Ecto neural progenitor cell (in vitro differentiated cells): ENCODE measurements around the gene DCUN1D4.
A peak's percentile ranks its signal among the peaks of the same experiment; 100 is the strongest.

ENCODE experiments used
- DNase-seq: peaks from one replicate; pipeline ENCODE4 v3.0.0-alpha.2; 2018; ENCODE audit warnings: low spot score

The DCUN1D4 gene

DNA sequence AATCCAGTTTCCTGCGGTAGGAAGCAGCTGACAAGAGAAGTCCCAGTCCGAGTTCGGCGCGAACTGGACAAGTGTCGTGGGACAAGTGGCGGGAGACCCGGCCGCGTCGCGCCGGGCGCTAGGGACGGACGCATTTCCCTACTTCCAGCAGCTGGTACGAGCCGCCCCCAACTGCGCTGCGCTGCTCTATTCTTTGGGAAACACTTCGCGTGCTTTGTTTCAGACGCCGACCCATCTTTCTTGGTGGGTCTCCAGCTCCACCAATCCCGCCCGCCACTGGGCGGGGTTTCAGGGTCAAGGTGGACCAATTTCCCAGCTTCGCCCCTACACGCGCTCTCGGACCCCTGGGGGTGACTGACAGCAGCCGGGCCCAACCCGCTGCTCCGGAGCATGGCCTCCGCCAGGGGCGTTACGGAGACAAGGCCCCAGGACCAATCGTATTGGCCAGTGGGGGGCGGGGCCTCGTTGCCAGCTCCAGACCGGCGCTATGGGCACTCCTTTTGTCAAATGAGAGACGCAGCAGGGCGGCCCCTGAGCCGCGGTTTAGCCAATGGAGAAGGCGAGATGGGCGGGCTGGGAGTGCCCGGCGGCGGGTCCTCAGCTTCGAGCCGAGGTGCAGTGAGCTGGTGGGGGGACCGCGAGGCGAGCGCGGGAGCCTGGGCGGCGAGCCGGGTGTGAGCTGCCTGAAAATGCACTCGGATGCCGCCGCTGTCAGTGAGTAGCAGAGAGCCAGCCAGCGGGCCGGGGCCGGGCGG, at the start of gene DCUN1D4:
Gene DCUN1D4 (plus strand): TSS at position 600 of the 755 bp plus-strand sequence. CDS start 90 bp downstream, at position 690.
- DNase-seq: peak; percentile 99

DNA sequence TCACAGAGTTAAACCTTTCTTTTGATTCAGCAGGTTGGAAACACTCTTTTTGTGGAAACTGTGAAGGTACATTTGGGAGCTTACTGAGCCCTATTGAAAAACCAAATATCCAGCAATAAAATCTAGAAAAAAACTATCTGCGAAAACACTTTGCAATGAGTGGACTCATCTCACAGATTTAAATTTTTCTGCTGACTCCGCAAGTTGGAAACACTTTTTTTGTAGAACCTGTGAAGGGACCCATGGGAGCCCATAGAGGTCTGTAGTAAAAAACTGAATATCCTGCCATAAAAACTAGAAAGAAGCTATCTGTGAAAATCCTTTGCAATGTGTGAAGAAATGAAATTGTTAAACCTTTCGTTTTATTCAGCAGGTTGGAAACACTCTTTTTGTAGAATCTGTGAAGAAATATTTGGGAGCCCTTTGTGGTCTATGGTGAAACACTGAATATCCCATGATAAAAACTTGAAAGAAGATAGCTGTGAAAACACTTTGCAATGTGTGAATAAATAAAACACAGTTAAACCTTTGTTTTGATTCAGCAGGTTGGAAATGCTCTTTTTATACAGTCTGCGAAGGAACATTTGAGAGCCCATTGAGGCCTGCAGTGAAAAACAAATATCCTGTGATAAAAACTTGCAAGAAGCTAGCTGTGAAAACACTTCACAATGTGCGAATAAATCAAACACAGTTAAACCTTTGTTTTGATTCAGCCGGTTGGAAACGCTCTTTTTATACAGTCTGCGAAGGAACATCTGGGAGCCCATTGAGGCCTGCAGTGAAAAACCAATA, 22.3 kb upstream of the DCUN1D4 start:
- DNase-seq: no peak

DNA sequence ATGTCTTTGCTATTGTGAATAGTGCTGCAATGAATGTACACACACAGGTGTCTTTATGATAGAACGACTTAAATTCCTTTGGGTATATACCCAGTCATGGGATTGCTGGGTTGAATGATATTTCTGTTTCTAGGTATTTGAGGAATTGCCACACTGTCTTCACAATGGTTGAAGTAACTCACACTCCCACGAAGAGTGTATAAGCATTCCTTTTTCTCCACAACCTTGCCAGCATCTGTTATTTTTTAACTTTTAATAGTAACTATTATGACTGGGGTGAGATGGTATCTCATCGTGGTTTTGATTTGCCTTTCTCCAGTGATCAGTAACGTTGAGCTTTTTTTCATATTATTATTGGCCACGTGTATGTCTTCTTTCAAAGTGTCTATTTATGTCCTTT, 17.6 kb upstream of the DCUN1D4 start:
- DNase-seq: no peak

DNA sequence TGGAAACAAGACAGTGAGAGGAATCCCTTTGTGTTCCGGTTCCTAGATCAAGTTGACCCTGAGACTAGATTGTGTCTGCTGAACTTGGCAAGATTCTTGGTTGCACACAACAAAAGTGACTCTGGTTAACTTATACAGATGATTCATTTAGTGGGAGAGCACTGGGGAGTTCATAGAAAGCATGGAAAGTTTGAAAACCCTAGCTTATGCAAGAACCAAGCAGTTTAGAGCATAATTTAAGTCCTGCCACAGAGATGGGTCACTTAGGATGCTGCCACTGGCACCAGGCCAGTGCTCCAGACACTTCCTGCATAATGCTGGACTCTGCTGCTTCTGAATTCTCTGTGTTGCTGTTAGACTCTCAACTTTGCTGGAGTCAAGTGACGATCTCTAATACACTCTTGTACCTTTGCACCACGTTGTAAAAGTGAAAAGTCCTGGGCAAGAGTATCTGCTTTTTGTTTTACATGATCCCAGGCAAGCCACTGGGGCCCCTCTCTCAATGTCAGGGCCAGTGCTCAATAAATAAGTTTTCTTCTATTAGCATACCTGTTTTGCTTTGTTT, 12.7 kb upstream of the DCUN1D4 start:
- DNase-seq: no peak

DNA sequence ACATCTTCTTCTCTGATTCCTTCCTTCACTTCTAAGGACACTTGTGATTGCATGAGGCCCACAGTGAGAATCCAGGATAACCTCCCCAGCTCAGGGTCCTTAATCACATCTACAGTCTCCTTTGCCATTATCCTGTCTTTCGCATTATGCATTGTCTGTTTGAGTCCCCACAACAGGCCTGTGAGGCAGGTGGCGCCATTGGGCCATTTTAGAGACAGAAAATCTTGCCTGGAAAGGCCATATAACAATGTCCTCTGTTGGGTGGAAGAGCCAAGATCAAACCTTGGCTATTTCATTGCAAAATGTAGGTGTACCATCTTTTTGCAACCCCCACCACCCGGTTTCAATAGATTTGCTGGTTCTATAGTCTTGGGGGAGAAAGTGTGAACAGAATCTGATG, 11.8 kb upstream of the DCUN1D4 start:
- peak; percentile 66 for DNase-seq

DNA sequence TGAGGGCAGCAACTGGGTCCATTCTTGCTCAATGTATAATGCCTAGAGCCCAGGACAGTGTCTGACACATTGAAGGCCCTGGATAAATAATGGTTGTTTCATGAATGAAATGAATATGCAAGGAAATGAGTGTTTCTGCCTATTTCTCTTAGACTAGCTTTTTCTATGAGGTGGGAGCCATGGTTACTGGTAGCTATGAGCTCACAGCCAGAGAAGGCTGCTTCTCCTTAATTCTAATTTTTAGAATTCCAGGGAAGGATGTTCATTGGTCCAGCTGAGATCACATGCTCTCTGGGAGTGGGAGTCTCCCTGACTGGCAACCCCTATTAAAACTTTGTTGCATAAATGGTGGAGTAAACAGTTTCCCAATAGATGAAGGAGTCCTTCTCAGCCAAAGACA, 9.7 kb upstream of the DCUN1D4 start:
- DNase-seq: no peak

DNA sequence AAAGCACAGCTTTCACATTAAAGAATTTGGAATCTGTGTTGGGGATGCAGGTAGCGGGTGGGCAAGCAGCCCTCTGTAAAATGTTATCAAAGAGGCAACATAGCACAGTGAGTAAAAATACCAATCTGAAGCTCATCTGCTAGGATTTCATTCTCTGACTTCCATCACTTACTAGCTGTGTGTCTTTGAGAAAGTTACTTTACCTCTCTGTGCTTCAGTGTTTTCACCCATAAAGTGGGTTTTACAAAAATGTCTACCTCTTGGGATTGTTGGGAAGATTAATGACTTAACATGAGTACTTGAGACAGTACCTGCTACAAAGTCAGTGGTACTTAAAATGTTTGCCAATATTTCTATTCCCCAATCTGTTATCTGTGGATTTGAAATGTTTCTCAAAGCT, 7.9 kb upstream of the DCUN1D4 start:
- DNase-seq: no peak

DNA sequence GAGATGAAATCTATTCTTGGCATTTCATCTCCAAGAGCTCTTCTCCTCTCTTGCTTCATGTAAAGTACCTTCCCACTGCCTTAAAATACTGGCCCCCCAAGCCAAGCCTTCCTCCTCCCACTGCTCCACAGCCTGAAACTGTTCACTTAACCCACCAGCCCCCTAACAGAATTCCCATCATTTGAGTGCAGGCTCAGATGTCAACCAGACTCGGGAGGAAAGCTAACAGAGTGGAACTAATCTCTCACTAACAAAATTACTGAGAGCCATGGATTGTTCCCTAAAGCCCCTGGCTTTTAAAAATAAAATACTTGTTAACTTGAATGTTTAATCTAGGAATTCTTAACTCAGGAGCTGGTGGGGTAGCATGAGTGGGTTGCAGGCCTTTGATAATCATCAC, 7.1 kb upstream of the DCUN1D4 start:
- DNase-seq: no peak

DNA sequence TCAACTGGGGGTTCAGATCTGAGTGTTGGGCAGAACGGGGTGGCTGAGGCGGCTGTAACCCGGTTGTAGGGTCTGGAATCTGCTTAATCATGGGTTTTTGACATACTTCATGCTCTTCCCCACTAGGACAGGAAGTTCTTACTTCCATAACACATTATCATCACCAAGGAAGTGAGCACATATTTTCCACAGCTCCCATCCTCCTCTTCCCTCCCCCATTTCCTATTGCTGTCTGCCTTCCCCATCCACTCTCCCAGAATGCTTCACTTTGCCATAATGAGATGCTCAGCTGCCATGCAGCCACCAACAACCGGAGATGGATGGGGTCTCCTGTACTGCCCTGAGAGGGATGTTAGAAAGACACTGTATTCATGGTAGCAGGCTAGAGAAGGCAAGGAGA, 6.4 kb upstream of the DCUN1D4 start:
- no peak for DNase-seq

DNA sequence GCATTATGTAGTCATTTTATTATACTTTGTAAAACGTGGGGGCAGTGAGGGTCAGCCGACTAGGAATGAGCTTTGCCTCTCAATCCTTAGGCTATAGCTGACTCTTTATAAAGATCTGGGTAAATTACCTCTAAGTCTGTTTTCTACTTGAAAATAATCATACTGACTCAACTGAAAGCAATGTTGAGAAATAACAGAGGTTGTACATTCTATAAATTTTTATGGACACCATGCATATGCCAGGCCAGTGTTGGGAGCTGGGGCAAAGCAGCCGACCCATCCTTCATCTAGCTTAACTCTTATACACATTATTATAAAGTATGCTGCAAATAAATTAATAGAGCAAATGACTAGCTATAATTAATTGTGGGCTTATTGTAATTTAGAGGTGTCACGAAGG, 2.2 kb upstream of the DCUN1D4 start:
- DNase-seq: no peak

DNA sequence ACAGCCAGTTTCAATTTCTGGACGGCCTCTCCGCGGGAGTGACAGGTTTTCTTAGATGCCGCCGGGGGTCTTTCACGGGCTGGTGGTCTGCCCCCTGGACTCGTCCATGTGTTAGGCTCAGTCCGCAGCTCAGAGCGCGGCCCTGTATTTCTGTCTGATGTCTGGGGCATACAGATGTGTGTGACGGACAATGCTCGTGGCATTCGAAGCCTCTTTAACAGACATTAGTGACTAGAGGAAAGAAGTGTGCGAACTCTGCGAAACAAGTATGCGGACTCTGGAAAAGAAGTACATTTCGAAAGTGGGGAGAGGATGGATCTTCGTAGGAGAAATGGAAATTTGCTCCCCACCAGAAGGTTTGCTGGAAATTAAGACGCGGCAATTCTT, 793 bp upstream of the DCUN1D4 start:
- DNase-seq: peak; percentile 53

DNA sequence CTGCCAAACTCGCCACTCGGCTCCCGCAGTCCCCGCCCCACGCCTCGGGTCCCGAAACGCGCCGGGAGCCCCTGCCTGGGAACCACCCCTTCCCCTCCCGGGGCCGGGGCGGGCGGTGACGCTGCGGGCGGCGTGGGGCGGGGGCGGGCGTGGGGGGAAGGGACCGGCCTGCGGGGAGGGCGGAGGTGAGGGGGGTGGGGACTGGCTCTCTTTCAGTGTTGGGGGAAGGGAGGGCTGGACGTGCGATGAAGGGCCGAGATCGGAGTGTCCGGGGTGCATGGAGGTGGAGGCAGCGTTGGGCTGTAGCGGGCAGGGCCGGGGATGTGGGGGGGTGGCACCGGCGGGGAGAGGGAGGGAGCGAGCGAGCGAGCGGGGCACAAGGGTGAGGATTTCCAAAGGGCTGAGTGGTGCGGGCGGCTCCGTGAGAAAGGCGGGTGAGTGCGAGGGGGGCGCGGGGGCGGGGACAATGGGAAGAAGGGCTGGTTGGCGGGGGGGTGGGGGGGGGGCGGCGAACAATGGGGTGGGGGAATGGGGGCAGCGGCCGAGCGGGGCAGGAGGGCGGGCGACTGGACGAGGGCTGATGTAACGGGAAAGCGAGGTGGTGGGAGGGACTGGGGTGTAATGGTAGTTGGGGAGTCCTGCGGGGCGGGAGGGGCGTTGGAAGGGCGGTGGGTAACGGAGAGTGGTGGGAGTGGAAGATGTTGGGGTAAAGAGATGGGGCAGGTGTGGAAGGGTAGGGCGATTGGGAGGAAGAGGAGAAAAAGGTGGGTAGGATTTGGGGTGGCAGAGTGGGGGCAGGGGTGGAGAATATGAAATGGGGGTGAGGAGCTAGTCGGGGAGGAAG, 578 bp downstream of the DCUN1D4 start:
- peak; percentile 82 for DNase-seq

DNA sequence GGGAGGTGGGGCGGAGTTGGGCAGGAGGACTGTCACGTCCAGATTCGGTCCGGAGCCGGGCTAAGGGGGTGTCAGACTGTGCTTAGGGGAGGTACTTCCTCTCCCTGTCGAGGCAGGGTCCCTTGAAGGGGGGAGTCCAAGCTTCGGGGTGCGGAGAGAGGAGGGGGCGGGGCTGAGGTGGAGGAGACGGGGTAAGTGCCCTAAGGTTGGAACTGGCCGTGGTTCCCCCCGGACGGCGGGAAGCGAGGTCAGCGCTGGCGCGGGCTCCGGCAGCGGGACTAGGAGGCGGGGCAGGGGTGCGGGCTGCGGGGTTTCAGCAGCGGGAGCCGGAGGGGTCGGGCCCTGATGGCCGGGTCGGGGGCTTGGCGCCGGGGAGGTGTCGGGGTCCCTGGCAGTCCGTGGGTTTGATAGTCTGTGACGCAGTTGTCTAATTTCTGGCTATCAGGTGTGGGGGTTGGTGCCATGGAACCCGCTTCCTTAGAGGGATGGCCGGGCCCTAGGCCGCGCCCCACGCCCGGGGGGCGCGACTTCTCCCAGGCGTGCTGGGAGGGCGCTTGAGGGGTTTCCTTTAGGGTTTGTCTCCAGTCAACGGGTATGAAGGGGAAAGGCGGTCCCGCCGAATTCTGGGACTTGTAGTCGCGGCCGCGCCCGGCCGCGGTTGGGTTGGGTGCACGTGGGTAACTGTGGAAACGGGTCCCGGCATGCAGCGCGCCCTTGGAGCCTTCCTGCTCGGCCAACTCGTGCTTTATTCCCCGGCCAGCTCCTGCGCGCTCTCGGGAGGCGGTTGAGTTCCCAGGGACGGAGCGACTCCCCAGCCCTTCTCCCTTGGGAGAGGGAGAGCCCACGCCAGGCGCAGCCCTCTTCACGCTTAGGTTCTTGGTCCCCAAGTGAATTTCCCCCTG, 1.5 kb downstream of the DCUN1D4 start:
- peak; percentile 95 for DNase-seq

DNA sequence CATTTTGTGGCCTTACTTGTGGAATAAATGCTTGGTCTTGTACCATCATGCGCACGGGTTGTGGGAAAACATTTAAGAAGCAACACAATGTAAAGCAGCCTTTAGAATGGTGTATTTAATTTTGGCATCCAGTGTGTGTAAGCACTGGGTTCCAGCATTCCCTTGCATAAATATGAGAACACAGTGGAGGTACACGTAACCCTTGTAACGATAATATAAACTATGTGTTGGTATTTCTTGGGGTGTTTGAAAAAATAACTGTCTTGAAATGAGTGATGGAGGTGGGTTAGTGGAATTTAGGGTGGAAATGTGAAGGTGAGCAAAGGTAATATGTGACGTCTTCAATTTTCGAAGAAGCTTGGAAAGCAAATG, 2.1 kb downstream of the DCUN1D4 start:
- no peak for DNase-seq

DNA sequence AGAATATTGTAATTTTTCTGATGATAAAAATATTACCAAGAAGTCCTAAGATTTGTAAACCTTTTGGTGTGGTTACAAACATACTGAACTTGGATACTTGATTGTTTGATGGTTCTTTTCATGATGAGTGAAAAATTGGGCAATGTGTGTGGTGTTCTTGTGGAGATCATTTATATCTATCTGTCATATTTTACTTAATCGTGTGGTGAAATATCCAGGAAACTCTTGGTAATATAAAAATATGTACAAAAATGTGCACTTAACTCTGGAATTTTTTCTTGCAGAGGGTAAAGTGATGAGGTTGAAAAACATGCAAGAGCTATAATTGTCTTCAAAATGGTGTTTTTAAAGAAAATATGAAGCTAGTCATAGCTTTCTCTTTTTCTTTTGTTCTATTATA, 2.8 kb downstream of the DCUN1D4 start:
- no peak for DNase-seq

DNA sequence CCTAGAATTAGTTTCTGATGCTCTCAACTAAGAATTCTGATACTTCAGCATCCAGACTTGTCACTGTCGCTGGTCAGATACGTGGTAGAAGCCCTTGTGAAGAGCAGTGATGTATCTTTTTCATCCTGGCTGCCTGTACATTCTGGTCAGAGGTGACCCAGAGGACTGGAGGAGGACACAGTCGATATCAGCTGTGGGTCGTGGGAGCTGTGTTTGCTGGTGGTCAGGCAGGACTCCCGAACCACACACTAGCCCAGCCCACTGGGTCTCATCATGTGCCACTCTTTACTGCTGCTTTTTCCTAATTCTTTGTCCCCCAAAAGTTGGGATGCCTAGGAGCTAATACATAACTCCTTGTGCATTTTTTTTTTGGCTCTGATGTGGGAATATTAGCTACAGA, 6.5 kb downstream of the DCUN1D4 start:
- DNase-seq: no peak

DNA sequence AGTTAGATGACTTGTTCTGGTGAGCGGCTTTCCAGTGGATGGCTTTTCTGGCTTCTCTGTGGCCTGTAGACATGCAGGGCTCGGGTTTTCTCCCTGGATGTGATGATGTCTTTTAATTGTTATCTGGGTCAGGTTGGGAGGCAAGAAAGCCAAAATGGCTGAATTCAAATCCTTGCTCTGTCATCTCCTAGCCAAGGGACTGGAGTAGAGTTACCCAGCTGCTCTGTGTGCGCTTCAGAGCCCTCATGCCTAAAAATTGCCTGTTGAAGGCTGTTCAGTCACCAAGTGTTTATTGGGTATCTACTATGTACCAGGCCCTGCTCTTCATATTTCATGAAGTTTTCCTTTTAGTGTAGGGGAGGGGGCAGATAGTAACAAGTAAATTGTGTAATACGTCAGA, 7.3 kb downstream of the DCUN1D4 start:
- no peak for DNase-seq

DNA sequence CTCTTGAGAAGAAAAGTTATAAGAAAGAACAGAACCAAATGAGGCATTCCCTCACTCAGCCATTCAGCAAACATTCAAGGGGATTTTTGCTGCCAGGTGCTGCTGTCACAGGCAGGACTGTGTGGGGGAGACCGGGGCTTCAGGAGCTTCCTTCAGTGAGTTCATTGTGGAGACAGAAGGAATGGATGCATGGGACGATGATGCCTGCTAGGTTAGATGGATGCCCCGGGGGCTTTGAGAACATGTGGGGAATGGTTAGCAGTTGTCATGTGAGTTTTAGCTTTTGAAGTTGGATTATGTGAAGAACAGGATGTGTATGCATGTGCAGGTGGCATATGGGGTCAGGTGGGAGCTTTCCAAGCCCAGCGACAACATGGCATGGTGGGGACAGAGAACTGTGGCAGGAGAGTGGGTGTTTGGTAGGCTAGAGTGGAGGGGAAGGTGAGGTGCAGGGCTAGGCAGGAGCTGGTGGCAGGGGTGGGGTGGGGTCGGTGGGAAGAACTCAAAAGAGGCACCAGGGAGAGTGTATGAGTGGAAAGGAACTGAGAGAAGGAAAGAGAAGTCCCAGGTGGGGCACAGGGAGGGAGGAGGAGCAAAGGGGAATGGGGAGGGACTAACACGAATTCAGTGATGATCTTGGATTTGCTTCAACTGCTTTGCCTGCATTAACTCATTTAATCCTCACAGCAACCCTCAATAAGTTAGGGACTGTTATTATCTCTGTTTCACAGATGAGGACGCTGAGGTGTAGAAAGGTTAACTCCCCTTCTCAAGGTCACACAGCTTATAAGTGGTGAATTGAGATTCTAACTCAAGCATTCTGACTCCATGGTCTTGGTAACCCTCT, 8.4 kb downstream of the DCUN1D4 start:
- no peak for DNase-seq

DNA sequence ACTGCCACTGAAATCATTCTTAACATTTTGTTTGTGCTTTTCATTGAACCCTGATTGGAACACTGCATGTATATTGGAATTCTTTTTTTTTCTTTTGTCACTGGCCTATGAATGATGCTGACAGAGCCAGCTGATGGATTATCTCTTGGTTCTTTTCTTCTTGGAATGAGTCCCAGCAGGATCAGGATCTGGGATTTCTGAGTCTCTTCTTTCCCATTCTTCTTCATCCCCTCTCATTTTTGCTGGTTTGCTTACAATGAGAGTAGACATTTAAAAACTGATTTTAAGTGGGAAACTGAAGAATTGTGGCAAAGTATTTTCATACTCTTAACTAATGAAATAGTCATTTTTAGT, 9.0 kb downstream of the DCUN1D4 start:
- DNase-seq: no peak

DNA sequence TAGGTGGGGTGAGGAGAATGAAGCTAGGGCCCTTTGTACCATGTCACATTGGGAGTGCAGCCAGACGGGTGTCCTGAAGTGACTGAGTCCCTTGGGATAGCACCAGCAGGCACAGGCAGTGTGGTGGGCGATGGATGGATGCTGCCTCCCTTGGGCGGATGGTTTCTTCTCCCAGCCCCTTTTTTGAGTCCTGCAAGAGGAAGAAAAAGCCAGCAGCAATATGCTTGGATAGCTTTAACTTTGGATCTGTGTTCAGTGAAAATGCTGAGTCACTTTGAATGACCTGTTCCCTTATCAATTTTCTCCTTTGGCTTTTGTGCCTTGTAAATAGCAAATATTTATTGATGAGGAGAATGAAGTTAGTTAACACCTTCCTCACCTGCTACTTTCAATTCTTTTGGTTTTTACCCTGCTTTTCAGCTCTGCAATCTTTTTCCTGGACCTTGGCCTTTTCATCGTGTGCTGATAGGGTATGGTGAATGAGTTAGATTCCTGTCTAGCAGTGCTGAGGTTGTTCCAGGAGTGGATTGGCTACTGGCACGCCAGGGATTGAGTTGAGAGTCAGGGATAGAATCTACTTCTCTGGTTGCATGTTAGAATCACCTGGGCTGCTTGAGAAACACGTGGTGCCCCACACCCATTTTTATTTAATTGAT, 10.2 kb downstream of the DCUN1D4 start:
- no peak for DNase-seq
